SK-N-SH (cell line): ENCODE results near the gene PRDM5. TPM values are rescaled to one million over a fixed set of nuclear protein-coding genes. Genes with fewer than 3 reads are reported as not detected.

Experiments used
- CTCF ChIA-PET: fragments of 300-600, 350-600 bp; formaldehyde crosslinking; extraction: SDS; loops from one replicate; lab custom pipeline; 2021; lab: Yijun Ruan, JAX
- POLR2A ChIA-PET: fragments of 350-600 bp; sonication (Branson Sonifier 250); formaldehyde crosslinking; extraction: SDS; loops from one replicate; lab custom pipeline; 2020; ENCODE audit warnings: antibody characterized with exemption, inconsistent platforms; lab: Yijun Ruan, JAX
- DNase-seq: peaks from one replicate; pipeline ENCODE4 v3.0.0; 2012
- H2AFZ ChIP-seq: fragments of 200-600 bp; sonication (generic); 2 replicates; pipeline ENCODE4 v1.8.1; 2016; ENCODE audit warnings: antibody characterized with exemption, mild to moderate bottlenecking, low read depth
- H3F3A ChIP-seq: fragments of 200-600 bp; sonication (generic); replicated peaks from 2 replicates; pipeline ENCODE3; 2016; ENCODE audit warnings: antibody characterized with exemption, mild to moderate bottlenecking; ENCODE audit not compliant: insufficient read depth
- H3K27ac ChIP-seq, 2 experiments: fragments of 200-500 bp in 1 of 2; fragments of 200-600 bp in 1 of 2; sonication (Bioruptor generic) in 1 of 2; sonication (generic), shearing (Covaris generic) in 1 of 2; 2 replicates each; pipeline versions ENCODE4 v1.5.1 to v1.6.1; 2014 to 2016; ENCODE audit warnings: low read depth in 2 of 2, inconsistent platforms in 1 of 2, low read length in 1 of 2, mild to moderate bottlenecking in 1 of 2, mixed read lengths in 1 of 2
- H3K27me3 ChIP-seq: fragments of 200-600 bp; sonication (generic), shearing (Covaris generic); 2 replicates; pipeline ENCODE4 v1.6.1; 2016; ENCODE audit warnings: mixed run types; ENCODE audit not compliant: insufficient read depth
- H3K36me3 ChIP-seq, 2 experiments: fragments of 200-500 bp in 1 of 2; fragments of 200-600 bp in 1 of 2; sonication (Bioruptor generic) in 1 of 2; sonication (generic) in 1 of 2; replicated peaks in 1 of 2; 2 replicates each; pipeline versions ENCODE3 to v1.5.1; 2014 to 2016; ENCODE audit warnings: low read length in 1 of 2, mild to moderate bottlenecking in 1 of 2; ENCODE audit not compliant: insufficient read depth in 2 of 2, control insufficient read depth in 1 of 2
- H3K4me1 ChIP-seq, 2 experiments: fragments of 200-500 bp in 1 of 2; fragments of 200-600 bp in 1 of 2; sonication (Bioruptor generic) in 1 of 2; sonication (generic), shearing (Covaris generic) in 1 of 2; 2 replicates each; pipeline versions ENCODE4 v1.5.1 to v1.6.1; 2014 to 2016; ENCODE audit warnings: low read depth in 1 of 2, low read length in 1 of 2, mixed run types in 1 of 2; ENCODE audit not compliant: insufficient read depth in 2 of 2, control insufficient read depth in 1 of 2
- H3K4me2 ChIP-seq: fragments of 200-600 bp; sonication (generic), shearing (Covaris generic); 2 replicates; pipeline ENCODE4 v1.6.1; 2017; ENCODE audit warnings: mixed run types
- H3K4me3 ChIP-seq, 2 experiments: fragments of 200-500 bp in 1 of 2; fragments of 200-600 bp in 1 of 2; sonication (Bioruptor generic) in 1 of 2; sonication (generic), shearing (Covaris generic) in 1 of 2; 2 replicates each; pipeline versions ENCODE4 v1.5.1 to v1.8.1; 2014 to 2016; ENCODE audit warnings: low read depth in 2 of 2, inconsistent platforms in 1 of 2, low read length in 1 of 2, mild to moderate bottlenecking in 1 of 2, mixed read lengths in 1 of 2, moderate library complexity in 1 of 2
- H3K79me2 ChIP-seq: fragments of 200-600 bp; sonication (generic); 2 replicates; pipeline ENCODE4 v1.8.1; 2017; ENCODE audit warnings: mild to moderate bottlenecking; ENCODE audit not compliant: insufficient read depth
- H3K9ac ChIP-seq: fragments of 200-600 bp; sonication (generic); 2 replicates; pipeline ENCODE4 v1.6.1; 2017; ENCODE audit warnings: mixed run types
- H3K9me2 ChIP-seq: fragments of 200-600 bp; sonication (generic); 2 replicates; pipeline ENCODE4 v1.6.1; 2017; ENCODE audit warnings: mixed run types
- H3K9me3 ChIP-seq: fragments of 200-600 bp; sonication (generic); 2 replicates; pipeline ENCODE4 v1.6.1; 2017; ENCODE audit warnings: mixed run types, mild to moderate bottlenecking, moderate library complexity
- H4K20me1 ChIP-seq: fragments of 200-600 bp; sonication (generic); 2 replicates; pipeline ENCODE4 v1.6.1; 2017; ENCODE audit warnings: mild to moderate bottlenecking, mixed run types; ENCODE audit not compliant: insufficient read depth
- POLR2AphosphoS5 ChIP-seq: IDR thresholded peaks from 2 replicates; pipeline ENCODE4 v1.6.1; 2012; ENCODE audit warnings: low read depth, low read length
- RAD21 ChIP-seq: IDR thresholded peaks from 2 replicates; pipeline ENCODE4 v1.6.1; 2012; ENCODE audit warnings: mild to moderate bottlenecking, low read length
- SMC3 ChIP-seq: IDR thresholded peaks from 2 replicates; pipeline ENCODE4 v1.6.1; 2012; ENCODE audit warnings: low read depth, low read length, improper control_type of control experiment
- TAF1 ChIP-seq: IDR thresholded peaks from 2 replicates; pipeline ENCODE4 v1.6.1; 2012; ENCODE audit warnings: low read depth, mild to moderate bottlenecking, low read length, moderate library complexity, borderline replicate concordance
- TEAD4 ChIP-seq: IDR thresholded peaks from 2 replicates; pipeline ENCODE4 v1.4.0; 2012; ENCODE audit warnings: mild to moderate bottlenecking, borderline replicate concordance; ENCODE audit not compliant: insufficient read depth
- YY1 ChIP-seq: IDR thresholded peaks from 2 replicates; pipeline ENCODE4 v1.4.0; 2012; ENCODE audit warnings: low read depth, mild to moderate bottlenecking
- whole genome bisulfite sequencing: methylation state at CpG from one replicate; pipeline ENCODE4 v1.1.6; 2017; ENCODE audit warnings: low lambda C conversion rate; 5-methylcytosine and 5-hydroxymethylcytosine counted together
- polyA plus RNA-seq, 3 experiments: library from polyadenylated mRNA; depleted of rRNA; stranded (reverse); fragments of >200 nt; gene quantifications; 2 replicates each; pipeline ENCODE4 v1.2.3, GENCODE V29; 2012
- TF ChIP-seq, protein P1 (sequence below): fragments of 150-350 bp; IDR thresholded peaks from 2 replicates; pipeline ENCODE4 v1.6.1; 2016; ENCODE audit warnings: mild to moderate bottlenecking, low read depth, low read length
- TF ChIP-seq, protein P2 (sequence below): fragments of 200-600 bp; sonication (generic); IDR thresholded peaks from 2 replicates; pipeline ENCODE4 v1.6.1; 2017; ENCODE audit warnings: antibody characterized with exemption, mild to moderate bottlenecking, moderate library complexity
- TF ChIP-seq, protein P3 (sequence below): IDR thresholded peaks from 2 replicates; pipeline ENCODE4 v1.4.0; 2012; ENCODE audit warnings: low read depth
- TF ChIP-seq, protein P4 (sequence below): IDR thresholded peaks from 2 replicates; pipeline ENCODE4 v1.4.0; 2012; ENCODE audit warnings: low read depth, borderline replicate concordance

PRDM5 gene
- polyA plus RNA-seq, 1 of the 3 experiments (the other 2 are of a cell fraction) = 3.8 TPM

DNA sequence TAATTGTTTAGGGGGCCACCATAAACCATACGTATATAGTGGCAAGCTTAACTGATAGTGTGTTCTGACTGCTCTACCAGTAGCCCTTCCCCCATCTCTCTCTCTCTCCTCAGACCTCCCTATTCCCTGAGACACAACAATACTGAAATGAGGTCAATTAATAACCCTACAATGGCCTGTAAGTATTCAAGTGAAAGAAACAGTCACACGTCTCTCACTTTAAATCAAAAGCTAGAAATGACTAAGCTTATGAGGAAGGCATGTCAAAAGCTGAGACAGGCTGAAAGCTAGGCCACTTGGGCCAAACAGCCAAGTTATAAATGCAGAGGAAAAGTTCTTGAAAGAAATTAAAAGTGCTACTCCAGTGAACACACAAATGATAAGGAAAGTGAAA lies 78.0 kb downstream of the PRDM5 start:
- no peak overlapping the region for H2AFZ ChIP-seq
- TF ChIP-seq POLR2AphosphoS5 = no peak
- TF ChIP-seq, protein P1, sequence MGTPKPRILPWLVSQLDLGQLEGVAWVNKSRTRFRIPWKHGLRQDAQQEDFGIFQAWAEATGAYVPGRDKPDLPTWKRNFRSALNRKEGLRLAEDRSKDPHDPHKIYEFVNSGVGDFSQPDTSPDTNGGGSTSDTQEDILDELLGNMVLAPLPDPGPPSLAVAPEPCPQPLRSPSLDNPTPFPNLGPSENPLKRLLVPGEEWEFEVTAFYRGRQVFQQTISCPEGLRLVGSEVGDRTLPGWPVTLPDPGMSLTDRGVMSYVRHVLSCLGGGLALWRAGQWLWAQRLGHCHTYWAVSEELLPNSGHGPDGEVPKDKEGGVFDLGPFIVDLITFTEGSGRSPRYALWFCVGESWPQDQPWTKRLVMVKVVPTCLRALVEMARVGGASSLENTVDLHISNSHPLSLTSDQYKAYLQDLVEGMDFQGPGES = no peak
- peaks cover 4 to 9% of the 10 kb centered on the region in 2 experiments; a peak in 3 of 4 replicates for H3K4me1 ChIP-seq
- CTCF ChIA-PET = interaction anchor here (0.6 to 2.9 kb wide), 9 partner anchors 11 to 78 kb away, joined by 3 to 19 read pairs (median 3); no protein-coding TSS in a partner anchor
- no peaks in the 10 kb centered on the region for H4K20me1 ChIP-seq
- H3K27ac ChIP-seq = no peak overlapping the region
- H3F3A ChIP-seq = peaks cover 7% of the 10 kb centered on the region
- POLR2A ChIA-PET = interaction anchor here (0.8 kb wide), 1 partner anchor 21 kb away, joined by 3 read pairs; no protein-coding TSS in a partner anchor
- no peak for DNase-seq
- no peaks in the 10 kb centered on the region for H3K9me3 ChIP-seq
- H3K36me3 ChIP-seq = no peaks in the 10 kb centered on the region
- no peaks in the 10 kb centered on the region for H3K79me2 ChIP-seq
- WGBS = 93% methylated on average over 2 of the region's 2 CpGs
- no peaks in the 10 kb centered on the region for H3K27me3 ChIP-seq
- H3K9me2 ChIP-seq = no peaks in the 10 kb centered on the region
- H3K4me3 ChIP-seq = no peak overlapping the region
- no peak overlapping the region for H3K9ac ChIP-seq
- H3K4me2 ChIP-seq = no peak overlapping the region

DNA sequence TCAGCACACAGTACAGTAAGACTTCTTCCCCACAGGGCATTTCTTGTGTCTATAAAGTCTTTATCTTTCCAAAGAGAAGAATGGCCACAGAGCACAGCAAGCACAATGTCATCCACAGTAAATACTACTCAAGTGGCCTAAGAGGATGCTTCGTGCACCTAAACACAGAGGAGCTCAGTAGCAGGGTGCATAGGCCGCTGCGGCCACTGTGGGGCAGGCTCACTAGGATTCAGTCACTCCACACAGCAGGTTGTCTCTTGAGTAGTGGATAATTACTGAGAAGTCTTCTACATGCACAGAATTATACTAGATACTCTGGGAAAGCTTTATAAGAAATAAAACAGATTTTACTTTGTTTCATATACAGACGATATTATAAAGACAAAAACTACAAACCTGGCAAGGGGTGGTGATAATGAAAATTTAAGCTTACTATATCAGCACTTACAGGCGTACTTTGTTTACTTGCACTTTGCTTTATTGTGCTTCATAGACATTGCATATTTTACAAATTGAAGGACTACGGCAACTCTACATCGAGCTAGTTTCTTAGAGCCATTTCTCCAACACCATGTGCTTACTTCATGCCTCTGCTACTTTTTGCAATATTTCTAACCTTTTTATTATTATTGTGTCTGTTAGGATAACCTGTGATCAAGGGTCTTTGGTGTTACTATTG lies 78.5 kb downstream of the PRDM5 start:
- CTCF ChIA-PET = interaction anchor here (0.6 to 2.9 kb wide), 9 partner anchors 10 to 79 kb away, joined by 3 to 19 read pairs (median 3); no protein-coding TSS in a partner anchor
- no peaks in the 10 kb centered on the region for H3K9me2 ChIP-seq
- peaks cover 4 to 9% of the 10 kb centered on the region in 2 experiments; a peak in 2 of 4 replicates for H3K4me1 ChIP-seq
- peaks cover 5% of the 10 kb centered on the region for H3F3A ChIP-seq
- TF ChIP-seq, protein P2, sequence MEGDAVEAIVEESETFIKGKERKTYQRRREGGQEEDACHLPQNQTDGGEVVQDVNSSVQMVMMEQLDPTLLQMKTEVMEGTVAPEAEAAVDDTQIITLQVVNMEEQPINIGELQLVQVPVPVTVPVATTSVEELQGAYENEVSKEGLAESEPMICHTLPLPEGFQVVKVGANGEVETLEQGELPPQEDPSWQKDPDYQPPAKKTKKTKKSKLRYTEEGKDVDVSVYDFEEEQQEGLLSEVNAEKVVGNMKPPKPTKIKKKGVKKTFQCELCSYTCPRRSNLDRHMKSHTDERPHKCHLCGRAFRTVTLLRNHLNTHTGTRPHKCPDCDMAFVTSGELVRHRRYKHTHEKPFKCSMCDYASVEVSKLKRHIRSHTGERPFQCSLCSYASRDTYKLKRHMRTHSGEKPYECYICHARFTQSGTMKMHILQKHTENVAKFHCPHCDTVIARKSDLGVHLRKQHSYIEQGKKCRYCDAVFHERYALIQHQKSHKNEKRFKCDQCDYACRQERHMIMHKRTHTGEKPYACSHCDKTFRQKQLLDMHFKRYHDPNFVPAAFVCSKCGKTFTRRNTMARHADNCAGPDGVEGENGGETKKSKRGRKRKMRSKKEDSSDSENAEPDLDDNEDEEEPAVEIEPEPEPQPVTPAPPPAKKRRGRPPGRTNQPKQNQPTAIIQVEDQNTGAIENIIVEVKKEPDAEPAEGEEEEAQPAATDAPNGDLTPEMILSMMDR = peak; percentile 41
- TF ChIP-seq SMC3 (peak; percentile 39; the same call in 1 of the 2 replicates), RAD21 (peak; percentile 46), TEAD4 (no peak), YY1 (no peak), TAF1 (no peak)
- TF ChIP-seq, protein P3, sequence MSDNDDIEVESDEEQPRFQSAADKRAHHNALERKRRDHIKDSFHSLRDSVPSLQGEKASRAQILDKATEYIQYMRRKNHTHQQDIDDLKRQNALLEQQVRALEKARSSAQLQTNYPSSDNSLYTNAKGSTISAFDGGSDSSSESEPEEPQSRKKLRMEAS = no peak
- TF ChIP-seq, protein P4, sequence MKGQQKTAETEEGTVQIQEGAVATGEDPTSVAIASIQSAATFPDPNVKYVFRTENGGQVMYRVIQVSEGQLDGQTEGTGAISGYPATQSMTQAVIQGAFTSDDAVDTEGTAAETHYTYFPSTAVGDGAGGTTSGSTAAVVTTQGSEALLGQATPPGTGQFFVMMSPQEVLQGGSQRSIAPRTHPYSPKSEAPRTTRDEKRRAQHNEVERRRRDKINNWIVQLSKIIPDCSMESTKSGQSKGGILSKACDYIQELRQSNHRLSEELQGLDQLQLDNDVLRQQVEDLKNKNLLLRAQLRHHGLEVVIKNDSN = no peak
- 97% methylated on average over 7 of the region's 7 CpGs for WGBS
- H3K9ac ChIP-seq = no peak overlapping the region
- H3K36me3 ChIP-seq = no peaks in the 10 kb centered on the region
- no peaks in the 10 kb centered on the region for H3K79me2 ChIP-seq
- POLR2A ChIA-PET = interaction anchor here (0.8 kb wide), 1 partner anchor 20 kb away, joined by 3 read pairs; no protein-coding TSS in a partner anchor
- no peaks in the 10 kb centered on the region for H3K27me3 ChIP-seq
- no peak overlapping the region for H3K27ac ChIP-seq
- no peaks in the 10 kb centered on the region for H3K9me3 ChIP-seq
- no peak overlapping the region for H2AFZ ChIP-seq
- H3K4me2 ChIP-seq = no peak overlapping the region
- H4K20me1 ChIP-seq = no peaks in the 10 kb centered on the region
- H3K4me3 ChIP-seq = no peak overlapping the region
- DNase-seq = peak; percentile 42
